Activated naive CD8-positive, alpha-beta T cell (primary cell): Measurements from ENCODE around the gene KIZ.

Source experiments
- H3K27ac Mint-ChIP-seq: one replicate; pipeline ENCODE4 v1.8.0; 2021; ENCODE audit warnings: mixed read lengths
- H3K27me3 Mint-ChIP-seq: one replicate; pipeline ENCODE4 v1.8.0; 2021; ENCODE audit warnings: mixed read lengths
- H3K36me3 Mint-ChIP-seq: one replicate; pipeline ENCODE4 v1.8.0; 2021; ENCODE audit warnings: mixed read lengths
- H3K4me1 Mint-ChIP-seq: one replicate; pipeline ENCODE4 v1.8.0; 2021; ENCODE audit warnings: low read depth, mixed read lengths
- H3K4me3 Mint-ChIP-seq: one replicate; pipeline ENCODE4 v1.8.0; 2021; ENCODE audit warnings: mild to moderate bottlenecking, mixed read lengths
- H3K9me3 Mint-ChIP-seq: one replicate; pipeline ENCODE4 v1.8.0; 2021; ENCODE audit warnings: low read depth, mixed read lengths

Gene KIZ

DNA sequence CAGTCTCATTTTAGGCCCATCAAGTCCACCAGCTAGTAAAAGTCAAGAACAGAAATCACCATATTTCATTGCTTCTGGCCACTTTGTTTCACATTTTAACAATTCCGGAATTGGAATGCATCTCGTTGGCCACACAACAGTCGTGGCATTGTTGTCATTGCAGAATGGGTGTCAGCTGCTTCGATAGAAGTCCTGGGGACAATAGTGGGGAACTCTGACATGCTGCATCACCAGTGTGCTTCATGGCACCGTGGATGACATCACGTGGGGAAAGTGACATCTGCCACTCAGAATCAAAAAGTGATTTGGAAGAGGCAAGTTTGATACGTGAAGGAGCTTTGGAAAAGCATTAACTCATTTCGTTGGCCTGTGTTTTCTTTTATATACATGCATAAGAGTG is 133.5 kb downstream of the KIZ start:
- Mint-ChIP-seq H3K4me1 (no peaks in the 10 kb centered on the region), H3K27ac (no peak overlapping the region), H3K4me3 (no peak overlapping the region), H3K9me3 (no peaks in the 10 kb centered on the region), H3K36me3 (no peaks in the 10 kb centered on the region), H3K27me3 (peaks cover 7% of the 10 kb centered on the region)

DNA sequence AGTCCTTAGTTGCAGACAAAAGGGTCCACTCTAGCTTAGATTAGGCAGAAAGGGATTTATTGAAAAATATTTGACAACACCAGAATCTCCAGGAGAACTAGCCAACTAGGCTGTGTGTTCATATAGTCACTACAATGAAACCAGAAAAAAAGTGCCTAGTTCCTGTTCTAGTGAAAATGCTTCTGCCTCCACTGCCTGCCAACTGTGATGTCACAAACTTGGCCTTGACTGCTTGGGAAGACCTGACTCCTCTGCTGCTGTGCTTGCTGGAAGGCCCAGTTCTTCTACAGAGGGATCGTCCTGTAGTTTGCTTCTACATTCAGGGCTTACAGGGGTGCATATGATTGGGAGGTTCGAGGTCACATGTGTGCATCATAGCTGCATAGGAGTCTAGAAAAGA is 136.9 kb downstream of the KIZ start:
- peaks cover 7% of the 10 kb centered on the region for H3K27me3 Mint-ChIP-seq
- no peak overlapping the region for H3K27ac Mint-ChIP-seq
- H3K4me3 Mint-ChIP-seq = no peak overlapping the region
- no peaks in the 10 kb centered on the region for H3K4me1 Mint-ChIP-seq
- H3K9me3 Mint-ChIP-seq = no peaks in the 10 kb centered on the region
- H3K36me3 Mint-ChIP-seq = no peaks in the 10 kb centered on the region

DNA sequence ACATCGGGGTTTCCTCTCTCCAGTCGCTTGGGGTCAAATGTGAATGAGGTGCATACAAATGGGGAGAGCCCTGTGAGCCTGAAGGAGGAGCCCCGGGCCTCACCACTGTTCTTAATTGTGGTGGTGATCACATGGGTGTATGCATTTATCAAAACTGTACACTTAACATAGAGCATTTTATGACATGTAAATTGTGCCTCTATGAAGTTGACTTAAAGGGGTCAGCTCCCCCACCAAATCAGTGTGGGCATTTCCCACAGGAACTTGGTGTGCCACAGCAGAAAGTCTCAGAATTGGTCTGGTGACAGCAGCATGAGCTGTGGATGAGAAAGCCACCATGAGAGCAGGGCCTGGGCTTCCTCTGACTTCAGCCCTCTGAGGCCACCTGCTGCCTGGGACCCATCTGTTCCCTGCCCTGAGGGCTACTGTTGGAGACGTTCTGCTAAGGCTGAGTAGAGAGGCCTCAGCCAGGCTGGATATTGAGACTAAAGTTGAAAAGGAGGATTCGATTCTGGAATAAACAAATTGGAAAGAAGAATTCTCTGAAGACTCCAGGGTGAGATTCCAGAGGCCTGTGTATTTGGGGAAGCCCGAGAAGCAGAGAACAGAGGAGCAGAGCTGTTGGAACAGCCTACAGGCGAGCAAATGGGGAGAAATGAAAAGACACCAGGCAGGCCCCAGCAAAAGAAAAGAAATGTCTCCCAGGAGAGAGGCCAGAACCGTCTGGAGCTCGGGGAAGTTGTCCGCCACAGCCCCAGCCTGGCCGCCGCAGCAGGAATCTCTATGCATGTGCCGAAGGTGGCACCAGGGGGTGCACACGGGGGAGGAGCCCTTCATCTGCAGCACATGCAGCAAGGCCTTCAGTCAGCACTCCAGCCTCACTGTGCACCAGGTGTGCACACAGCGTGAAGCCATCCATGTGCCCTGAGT is 139.6 kb downstream of the KIZ start:
- Mint-ChIP-seq H3K36me3 (no peaks in the 10 kb centered on the region), H3K4me1 (no peaks in the 10 kb centered on the region), H3K9me3 (no peaks in the 10 kb centered on the region), H3K4me3 (no peak overlapping the region), H3K27ac (no peak overlapping the region), H3K27me3 (peaks cover 7% of the 10 kb centered on the region)

DNA sequence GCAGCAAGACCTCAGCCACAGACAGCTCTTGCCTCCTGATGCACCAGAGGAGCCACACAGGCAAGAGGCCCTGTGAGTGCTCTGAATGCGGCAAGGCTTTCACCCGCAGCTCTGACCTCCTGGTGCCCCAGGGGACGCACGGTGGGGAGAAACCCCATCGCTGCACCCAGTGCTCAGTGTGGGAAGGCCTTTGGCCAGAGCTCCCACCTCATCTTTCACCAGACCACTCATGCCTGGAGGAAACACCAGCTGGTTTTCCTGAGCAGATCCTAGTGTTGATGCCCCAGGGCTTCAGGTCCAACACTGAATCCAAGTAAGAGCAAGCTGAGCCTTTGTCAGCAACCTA is 140.3 kb downstream of the KIZ start:
- Mint-ChIP-seq H3K4me3 (no peak overlapping the region), H3K36me3 (no peaks in the 10 kb centered on the region), H3K9me3 (no peaks in the 10 kb centered on the region), H3K27me3 (peaks cover 7% of the 10 kb centered on the region), H3K4me1 (no peaks in the 10 kb centered on the region), H3K27ac (no peak overlapping the region)

DNA sequence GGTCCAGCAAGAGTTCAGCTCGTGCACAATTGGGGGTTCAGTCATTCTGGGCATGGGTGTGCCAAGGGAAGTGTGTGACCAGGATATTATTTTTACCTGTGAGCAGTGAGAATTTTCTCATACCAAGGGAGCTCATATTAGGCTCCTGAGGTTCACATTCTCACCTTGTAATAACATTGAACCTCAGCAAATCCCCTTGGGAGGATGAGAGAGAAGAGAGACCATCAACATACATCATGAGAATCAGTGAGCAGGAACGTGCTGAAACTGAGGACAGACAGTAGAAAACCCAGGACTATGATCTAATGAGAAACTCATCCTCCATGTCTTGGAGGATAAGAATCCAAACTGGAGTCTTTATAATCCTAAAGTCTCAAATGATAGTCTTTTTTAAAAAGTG is 143.9 kb downstream of the KIZ start:
- no peaks in the 10 kb centered on the region for H3K4me1 Mint-ChIP-seq
- H3K36me3 Mint-ChIP-seq = peaks cover 2% of the 10 kb centered on the region
- no peaks in the 10 kb centered on the region for H3K9me3 Mint-ChIP-seq
- H3K4me3 Mint-ChIP-seq = no peak overlapping the region
- no peak overlapping the region for H3K27ac Mint-ChIP-seq
- H3K27me3 Mint-ChIP-seq = peaks cover 7% of the 10 kb centered on the region

DNA sequence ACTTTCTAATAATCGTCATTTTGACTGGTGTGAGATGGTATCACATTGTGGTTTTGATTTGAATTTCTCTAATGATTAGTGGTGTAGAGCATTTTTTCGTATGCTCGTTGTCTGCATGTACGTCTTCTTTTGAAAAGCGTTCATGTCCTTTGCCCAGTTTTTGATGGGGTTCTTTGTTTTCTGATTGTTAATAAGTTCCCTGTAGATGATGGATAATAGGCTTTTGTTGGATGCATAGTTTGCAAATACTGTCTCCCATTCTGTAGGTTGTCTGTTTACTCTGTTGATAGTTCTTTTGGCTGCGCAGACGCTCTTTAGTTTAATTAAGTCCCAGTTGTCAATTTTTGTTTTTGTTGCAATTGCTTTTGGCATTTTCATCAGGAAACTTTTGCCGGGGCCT is 144.9 kb downstream of the KIZ start:
- H3K4me1 Mint-ChIP-seq = no peaks in the 10 kb centered on the region
- H3K27ac Mint-ChIP-seq = no peak overlapping the region
- H3K4me3 Mint-ChIP-seq = no peak overlapping the region
- peaks cover 9% of the 10 kb centered on the region for H3K27me3 Mint-ChIP-seq
- no peaks in the 10 kb centered on the region for H3K9me3 Mint-ChIP-seq
- H3K36me3 Mint-ChIP-seq = peaks cover 2% of the 10 kb centered on the region

DNA sequence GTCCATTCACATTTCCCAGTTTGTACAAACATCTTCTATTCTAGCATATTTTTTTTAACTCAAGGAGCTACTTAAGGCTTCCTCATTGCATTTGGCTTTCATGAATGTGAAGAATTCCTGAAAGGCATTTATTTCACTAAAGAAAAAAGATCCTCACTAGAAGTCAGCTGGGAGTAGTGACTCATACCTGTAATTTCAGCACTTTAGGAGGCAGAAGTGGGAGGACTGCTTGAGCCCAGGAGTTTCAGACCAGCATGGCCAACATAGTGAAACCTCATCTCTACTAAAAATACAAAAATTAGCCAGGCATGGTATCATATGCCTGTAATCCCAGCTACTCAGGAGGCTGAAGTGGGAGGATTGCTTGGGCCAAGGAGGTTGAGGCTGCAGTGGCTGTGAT is 146.4 kb downstream of the KIZ start:
- no peaks in the 10 kb centered on the region for H3K4me1 Mint-ChIP-seq
- no peaks in the 10 kb centered on the region for H3K9me3 Mint-ChIP-seq
- H3K36me3 Mint-ChIP-seq = peaks cover 2% of the 10 kb centered on the region
- H3K27ac Mint-ChIP-seq = no peak overlapping the region
- H3K27me3 Mint-ChIP-seq = peaks cover 9% of the 10 kb centered on the region
- H3K4me3 Mint-ChIP-seq = no peak overlapping the region

DNA sequence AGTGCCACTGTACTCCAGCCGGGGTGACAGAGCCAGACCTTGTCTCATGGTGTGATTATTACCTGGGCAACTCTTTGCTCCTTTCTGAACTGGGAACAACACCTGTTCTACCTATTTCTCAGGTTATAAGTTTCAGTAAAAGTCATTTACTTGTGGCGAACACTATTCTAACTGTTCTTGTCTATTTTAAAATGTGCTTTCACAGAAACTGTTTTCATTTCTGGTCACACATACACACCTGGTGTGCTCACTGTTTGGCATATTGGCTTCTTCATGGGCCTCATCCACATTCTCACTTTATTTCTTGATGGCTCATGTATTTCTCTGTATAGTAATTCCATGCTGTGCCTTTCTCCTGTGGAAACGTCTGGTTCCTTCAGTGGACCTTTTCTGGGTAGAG is 146.8 kb downstream of the KIZ start:
- Mint-ChIP-seq H3K27ac (no peak overlapping the region), H3K9me3 (no peaks in the 10 kb centered on the region), H3K27me3 (peaks cover 9% of the 10 kb centered on the region), H3K4me1 (no peaks in the 10 kb centered on the region), H3K36me3 (peaks cover 2% of the 10 kb centered on the region), H3K4me3 (no peak overlapping the region)

DNA sequence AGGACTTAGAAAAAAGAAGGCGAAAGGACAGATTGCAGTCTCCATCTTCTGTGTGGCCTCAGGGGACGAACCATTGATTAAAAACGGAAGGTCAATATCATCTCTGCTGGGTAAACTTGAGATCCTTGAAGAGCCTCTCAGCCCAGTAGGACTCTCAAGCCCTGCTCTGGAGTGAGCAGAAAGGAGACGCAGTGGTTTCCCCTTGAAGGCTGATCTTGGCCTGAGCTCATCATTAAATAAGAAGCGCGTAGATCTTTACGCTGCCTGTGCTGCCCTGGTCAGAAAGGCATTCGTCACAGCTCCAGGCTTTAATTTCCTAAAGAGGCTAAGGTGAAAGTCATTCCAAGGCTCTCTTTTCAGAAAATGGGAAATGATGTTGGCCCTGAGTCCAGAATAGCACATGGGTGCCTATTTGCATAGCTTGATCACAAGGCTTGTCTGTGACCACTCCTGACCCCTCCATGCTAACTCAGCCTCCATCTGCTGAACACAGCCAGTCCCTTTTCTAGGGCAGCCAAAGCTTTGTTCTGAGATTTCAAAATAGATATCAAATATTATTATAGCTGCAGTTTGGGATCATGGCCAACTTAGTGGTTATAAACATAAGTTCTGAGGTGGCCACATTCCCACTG is 148.0 kb downstream of the KIZ start:
- Mint-ChIP-seq H3K27ac (no peak overlapping the region), H3K4me1 (no peaks in the 10 kb centered on the region), H3K4me3 (no peak overlapping the region), H3K27me3 (peaks cover 11% of the 10 kb centered on the region), H3K9me3 (no peaks in the 10 kb centered on the region), H3K36me3 (peaks cover 2% of the 10 kb centered on the region)

DNA sequence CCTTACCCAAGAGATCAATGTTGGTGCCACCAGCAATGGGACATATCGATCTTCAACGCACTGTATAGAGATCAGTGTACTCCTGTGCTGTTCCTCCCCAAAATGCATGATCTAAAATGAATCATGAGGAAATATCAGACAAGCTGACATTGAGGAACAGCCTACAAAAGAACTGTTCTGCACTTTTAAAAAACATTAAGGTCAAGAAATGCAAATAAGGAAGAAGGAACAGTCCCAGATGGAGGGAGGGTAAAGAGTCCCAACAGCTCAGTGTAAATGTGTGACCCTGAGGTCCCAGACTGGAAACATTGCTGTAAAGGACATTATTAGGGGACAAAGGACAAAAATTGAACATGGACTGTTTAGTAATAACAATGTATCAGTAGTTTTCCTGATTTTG is 152.9 kb downstream of the KIZ start:
- Mint-ChIP-seq H3K27ac (no peak overlapping the region), H3K36me3 (no peaks in the 10 kb centered on the region), H3K4me3 (no peak overlapping the region), H3K27me3 (peaks cover 20% of the 10 kb centered on the region), H3K9me3 (no peaks in the 10 kb centered on the region), H3K4me1 (no peaks in the 10 kb centered on the region)

DNA sequence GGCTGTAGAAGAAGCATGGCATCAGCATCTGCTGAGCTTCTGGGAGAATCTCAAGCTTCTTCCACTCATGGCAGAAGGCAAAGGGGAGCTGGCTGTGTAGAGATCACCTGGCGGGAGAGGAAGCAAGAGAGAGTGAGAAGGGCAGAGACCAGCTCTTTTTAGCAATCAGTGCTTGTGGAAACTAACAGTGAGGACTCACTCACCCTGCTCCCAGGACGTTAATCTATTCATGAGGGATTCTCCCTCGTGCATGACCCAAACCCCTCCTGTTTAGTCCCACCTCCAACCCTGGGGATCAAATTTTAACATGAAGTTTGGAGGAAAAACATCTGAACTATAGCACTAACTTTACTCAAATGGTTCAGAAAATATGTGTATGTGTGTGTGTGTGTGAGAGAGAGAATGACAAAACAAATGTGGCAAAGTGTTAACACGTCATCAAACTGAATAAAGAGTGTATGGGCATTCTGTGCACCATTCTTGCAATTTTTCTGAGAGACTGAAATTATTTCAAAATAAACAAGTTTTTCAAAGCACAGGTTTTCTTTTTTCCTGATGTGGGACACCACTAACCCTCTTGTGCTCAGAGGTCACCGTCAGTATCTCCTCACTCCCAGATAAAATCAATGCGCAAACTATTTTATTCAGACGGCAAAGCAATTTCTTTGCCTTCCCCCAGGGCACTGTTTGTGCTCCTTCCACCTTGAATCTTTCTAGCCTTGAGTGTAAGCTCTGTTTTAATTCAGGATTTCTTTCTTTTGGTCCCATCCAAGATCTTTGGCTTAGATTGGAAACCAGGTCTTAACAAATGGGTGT is 154.0 kb downstream of the KIZ start:
- H3K9me3 Mint-ChIP-seq = no peaks in the 10 kb centered on the region
- no peak overlapping the region for H3K27ac Mint-ChIP-seq

DNA sequence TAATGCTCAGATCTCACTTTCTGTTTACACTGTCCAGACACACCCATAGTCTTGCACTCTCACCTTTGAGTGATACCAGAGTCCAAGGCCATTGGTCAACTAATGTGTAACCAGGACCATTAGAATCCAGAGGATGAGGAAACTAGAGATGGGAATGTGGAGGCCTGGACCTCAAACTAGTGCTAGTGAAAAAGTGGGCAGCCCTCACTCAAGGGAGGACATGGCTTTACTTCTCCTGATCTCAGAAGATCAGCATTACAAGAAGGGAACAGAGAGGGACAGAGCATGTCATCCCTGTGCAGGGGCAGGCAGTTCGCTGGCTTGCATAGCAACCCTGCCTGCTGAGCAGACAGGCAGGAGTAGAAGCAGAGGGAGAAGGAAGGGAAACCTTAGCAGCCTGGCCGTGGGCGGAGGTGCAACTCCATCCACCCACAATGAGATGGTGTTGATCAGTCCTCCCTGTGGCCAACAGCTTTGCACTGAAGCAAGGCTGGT is 154.7 kb downstream of the KIZ start:
- no peak overlapping the region for H3K4me3 Mint-ChIP-seq
- H3K27me3 Mint-ChIP-seq = peaks cover 21% of the 10 kb centered on the region
- no peaks in the 10 kb centered on the region for H3K9me3 Mint-ChIP-seq
- H3K27ac Mint-ChIP-seq = no peak overlapping the region
- no peaks in the 10 kb centered on the region for H3K4me1 Mint-ChIP-seq
- H3K36me3 Mint-ChIP-seq = no peaks in the 10 kb centered on the region

More for the DNA sequence above, 154.0 kb downstream of the KIZ start:
- Mint-ChIP-seq H3K36me3 (no peaks in the 10 kb centered on the region), H3K4me3 (no peak overlapping the region), H3K27me3 (peaks cover 19% of the 10 kb centered on the region), H3K4me1 (no peaks in the 10 kb centered on the region)

DNA sequence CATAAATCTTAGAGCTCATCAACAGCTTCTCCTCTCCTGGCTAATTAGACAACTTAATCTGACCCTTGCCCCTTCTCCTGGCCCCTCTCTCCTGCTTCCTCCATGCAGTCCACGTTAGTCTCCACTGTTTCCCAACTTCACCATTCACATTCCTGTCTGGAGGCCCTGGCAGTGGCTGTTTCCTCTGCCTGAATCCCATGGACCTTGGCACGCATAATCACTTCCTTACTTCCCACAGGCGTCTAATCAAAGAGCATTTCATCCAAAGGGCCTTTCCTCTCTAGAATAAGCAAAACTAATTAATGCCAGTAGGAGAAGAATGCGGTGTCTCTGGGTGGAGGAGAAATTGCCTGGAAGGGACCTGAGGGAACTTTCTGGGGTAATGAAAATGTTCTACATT is 160.9 kb downstream of the KIZ start:
- no peak overlapping the region for H3K4me3 Mint-ChIP-seq
- H3K4me1 Mint-ChIP-seq = no peaks in the 10 kb centered on the region
- H3K36me3 Mint-ChIP-seq = no peaks in the 10 kb centered on the region
- H3K9me3 Mint-ChIP-seq = no peaks in the 10 kb centered on the region
- peaks cover 26% of the 10 kb centered on the region for H3K27me3 Mint-ChIP-seq
- no peak overlapping the region for H3K27ac Mint-ChIP-seq

DNA sequence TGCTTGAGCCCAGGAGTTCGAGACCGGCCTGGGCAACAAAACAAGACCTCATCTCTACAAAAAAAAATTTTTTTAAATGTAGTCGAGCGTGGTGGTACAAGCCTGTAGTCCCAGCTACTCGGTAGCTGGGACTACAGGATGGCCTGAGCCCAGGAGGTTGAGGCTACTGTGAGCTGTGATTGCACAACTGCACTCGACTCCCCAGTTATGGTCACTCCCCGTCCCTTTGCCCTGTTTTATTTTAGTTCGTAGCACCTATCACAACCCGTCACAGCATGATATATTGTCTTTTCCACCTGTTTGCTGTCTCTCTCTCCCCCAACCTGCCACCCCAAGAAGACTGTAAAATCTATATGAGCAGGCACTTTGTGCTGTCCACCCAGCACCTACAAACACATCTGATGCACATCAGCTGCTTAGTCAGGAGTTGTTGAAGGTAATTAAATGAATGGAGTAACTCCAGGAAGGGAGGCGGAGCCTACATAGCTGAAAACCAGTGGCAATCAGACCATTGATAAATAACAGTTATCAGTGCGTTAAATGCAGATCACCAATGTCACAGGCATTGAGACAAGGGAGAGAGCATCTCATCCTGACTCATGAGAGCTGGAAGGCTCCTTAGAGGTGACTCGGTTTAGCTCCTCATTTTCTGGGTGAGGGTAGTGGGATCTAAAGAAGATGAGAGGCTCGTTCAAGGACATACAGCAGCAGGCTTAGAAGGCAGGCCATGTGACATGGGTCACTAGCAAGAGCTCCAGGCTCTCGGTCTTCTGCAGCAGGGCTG is 162.9 kb downstream of the KIZ start:
- Mint-ChIP-seq H3K4me3 (no peak overlapping the region), H3K9me3 (no peaks in the 10 kb centered on the region), H3K4me1 (no peaks in the 10 kb centered on the region), H3K36me3 (no peaks in the 10 kb centered on the region), H3K27me3 (peaks cover 18% of the 10 kb centered on the region), H3K27ac (no peak overlapping the region)
